HG03064 (cell line): ENCODE measurements around the gene BSN.
"Not testable (repeated sequence)": the region's sequence is repeated elsewhere in the genome, so short reads cannot be mapped to it uniquely, and the experiment has no call there.

ENCODE experiments used
- ATAC-seq: cut with Tn5 transposase; IDR thresholded peaks from one replicate; pipeline ENCODE4 v1.9.1; 2021; ENCODE audit warnings: low read depth; ENCODE audit not compliant: unreplicated experiment

BSN gene

DNA sequence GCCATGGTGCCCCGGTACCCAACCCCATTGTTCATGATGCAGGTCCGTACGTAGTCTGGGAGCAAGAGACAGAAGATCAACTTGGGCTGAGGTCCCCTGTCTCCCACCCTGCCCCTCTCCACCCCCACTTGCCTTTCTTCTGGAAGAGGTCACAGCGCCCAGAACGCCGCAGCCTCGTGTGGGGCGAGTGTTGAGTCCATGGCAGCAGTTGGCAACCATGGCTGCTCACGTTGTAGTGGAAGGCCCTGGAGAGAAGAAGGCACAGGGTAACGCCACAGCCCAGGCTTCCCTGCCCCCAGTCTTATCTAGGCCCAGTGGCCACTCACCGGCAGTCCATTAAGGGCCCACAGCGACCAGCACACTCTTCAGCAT is 133.1 kb downstream of the BSN start:
- not testable (repeated sequence) for ATAC-seq

DNA sequence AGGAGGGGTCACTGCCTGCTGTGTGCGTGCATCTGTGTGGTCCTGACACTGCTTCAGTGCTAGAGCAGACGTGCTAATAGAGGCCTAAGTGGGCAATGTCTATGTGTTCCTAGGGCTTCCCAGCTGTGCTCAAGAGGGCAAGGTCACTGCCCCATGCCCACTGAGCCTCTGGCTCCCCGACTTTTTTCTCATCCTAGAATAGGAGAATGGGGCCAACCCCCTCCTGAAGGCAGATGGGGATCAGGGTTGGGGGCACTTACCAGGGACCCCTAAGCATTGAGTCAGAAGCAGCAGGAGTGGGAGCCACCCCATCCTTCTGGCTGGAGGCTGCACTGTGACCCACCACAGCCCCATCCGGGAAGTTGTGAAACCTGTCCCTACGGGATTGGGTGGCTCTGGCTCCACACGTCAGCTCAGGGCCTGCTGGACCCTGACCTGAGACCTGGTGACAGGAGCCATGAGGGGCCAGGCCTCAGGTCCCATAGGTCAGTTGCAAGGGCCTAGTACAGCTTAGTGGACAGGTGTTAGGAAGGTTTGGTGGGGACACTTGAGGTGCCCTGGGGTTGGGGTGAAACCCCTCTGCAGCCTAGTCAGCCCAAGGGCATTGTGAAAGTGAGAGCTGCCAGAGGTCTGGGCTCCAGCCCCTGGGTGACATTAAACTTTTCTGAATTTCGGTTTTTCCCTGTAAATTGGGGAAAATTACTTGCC is 134.2 kb downstream of the BSN start:
- not testable (repeated sequence) for ATAC-seq

DNA sequence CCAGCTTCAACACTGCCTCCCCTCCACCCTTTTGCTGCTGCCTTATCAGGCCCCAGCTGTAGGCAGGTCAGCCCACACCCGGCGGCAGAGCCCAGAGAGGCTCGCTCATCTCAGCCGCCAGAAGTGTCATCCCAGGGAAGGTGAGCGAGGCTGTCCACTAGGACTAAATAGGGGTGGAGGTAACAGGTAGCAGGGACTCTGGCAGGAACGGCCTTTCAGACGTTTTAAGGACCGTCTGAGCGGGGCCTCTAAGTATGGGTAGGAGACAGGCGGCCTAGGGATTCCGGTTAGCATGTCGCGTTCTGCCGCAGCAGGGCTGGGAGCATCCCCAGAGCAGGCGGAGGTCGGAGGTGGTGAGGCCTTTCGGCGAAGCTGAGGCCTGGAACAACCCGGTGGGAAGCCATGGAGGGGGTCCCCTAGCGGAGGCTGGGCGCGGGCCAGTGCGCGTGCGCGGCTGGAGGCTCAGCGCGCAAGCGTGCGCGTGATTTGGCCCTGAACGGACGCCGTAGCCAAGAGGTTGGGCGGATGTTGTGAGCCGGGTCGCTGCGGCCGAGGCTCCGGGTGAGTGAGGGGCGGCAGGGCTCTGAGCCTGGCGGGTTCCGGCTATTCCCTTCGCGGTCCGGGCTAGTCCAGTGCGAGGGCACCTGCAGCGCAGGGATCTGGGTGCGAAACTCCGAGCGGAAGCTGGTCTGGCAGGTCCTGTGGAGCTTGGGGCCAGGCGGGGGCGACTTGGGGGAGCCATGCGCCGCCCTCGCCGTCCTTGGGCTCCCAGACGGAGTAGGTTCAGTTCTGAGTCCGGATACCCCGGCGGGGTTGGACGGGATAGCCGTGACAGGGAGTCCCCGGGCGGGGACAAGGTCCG is 135.0 kb downstream of the BSN start, which contains the start of the genes MST1 and RNF123:
Gene MST1 (minus strand): TSS at position 429 of the 862 bp plus-strand sequence. CDS start 783 bp downstream, outside the sequence.
Gene RNF123 (plus strand): TSS at position 512 of the 862 bp plus-strand sequence. CDS start 1,609 bp downstream, outside the sequence.
- peak; percentile 43 for ATAC-seq

DNA sequence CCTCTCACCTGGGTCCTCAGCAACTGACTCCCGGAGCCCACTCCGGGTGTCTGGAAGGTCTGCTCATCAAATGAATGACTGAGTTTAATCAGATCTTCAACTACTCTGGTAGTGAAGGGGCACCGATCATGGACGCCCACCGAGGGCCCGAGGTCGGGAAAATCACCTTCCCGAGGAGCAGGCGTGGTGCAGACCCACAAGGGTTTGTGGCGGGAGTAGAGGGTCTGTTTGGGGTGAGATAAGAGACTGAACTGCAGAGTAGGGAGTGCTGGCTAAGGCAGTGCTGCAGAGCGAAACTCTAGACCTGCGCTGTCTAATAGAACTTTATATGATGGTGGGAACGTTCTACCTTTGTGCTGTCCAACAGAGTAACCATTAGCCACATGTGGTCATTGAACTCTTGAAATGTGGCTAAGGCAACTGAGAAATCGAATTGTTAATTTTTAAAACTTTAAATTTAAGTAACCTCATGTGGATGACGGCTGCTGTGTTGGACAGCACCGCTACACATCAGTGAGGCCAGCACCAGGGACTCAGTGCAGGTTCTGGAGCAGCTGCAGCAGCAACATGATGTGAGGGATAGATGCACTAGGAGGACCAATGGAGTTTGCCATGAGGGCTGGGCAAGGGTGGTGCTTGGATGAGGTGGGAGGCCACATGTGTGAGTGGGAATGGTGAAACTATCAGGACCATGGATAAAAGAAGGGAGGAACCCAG is 135.8 kb downstream of the BSN start:
- ATAC-seq, result peak; percentile 2

DNA sequence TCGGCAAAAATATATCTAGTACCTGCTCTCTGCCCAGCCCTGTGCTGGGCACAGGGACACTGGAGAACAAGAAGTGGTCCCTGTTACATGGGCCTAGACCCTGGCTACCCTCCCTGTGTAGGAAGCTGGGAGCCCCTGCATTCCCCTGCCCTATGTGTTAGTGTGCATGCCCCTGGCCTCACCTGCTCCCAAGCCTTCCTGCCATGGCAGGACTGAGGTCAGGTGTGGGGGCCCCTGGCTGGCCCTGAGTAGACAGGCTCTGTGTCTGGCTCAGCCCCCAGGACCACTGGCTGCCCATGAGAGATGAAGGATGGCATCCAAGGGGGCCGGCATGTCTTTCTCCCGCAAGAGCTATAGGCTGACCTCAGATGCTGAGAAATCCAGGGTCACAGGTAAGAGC is 136.6 kb downstream of the BSN start:
- not testable (repeated sequence) for ATAC-seq

DNA sequence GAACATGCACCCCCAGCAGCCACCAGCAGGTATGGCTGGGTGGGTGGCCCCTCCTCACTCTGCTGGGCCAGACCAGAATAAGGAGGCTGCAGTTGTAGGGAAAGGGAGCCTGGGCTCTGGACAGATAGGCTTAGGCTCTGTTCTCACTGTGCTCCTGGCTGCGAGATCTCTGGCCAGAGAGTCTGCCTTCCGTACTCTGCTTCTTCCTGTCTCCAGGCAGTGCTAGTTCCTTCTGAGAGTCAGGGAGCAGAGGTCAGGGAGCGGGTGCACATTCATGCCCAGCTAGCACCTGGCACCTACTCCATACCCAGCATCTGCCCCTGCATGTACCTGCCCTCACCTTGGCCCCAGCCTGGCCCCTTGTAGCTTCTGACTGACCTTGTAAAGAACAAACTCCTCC is 137.2 kb downstream of the BSN start:
- ATAC-seq, result not testable (repeated sequence)

DNA sequence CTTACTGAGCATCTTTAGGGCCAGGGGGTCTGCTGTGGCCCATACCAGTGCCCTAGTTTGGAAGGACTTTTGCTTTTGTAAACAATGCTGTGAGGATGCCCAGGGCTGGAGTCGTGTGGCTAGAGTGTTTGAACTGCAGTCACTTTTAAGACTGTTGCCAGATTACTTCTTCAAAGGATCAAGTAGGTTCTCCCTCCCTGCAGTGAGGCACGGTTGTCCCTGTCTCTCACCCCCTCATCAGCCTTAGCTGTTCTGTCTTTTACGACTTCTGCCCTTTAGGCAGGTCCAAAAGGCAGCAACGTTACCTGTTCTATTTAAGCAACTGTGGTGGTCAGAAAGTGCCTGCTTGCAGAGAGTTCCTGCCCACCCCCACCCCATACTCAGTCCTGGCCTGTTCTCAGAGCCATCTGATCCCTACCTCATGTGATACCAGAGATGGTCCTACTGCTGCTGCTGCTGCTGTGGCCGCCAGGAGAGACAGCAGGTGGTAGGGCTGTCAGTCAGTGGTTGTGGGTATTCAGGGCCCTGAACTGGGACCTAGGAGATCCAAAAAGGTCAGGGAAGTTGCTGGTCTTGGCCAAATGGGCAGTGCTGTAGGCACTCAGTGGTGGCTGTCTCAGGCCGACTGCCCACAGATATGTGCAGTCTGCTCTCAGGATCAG is 140.3 kb downstream of the BSN start:
- not testable (repeated sequence) for ATAC-seq

DNA sequence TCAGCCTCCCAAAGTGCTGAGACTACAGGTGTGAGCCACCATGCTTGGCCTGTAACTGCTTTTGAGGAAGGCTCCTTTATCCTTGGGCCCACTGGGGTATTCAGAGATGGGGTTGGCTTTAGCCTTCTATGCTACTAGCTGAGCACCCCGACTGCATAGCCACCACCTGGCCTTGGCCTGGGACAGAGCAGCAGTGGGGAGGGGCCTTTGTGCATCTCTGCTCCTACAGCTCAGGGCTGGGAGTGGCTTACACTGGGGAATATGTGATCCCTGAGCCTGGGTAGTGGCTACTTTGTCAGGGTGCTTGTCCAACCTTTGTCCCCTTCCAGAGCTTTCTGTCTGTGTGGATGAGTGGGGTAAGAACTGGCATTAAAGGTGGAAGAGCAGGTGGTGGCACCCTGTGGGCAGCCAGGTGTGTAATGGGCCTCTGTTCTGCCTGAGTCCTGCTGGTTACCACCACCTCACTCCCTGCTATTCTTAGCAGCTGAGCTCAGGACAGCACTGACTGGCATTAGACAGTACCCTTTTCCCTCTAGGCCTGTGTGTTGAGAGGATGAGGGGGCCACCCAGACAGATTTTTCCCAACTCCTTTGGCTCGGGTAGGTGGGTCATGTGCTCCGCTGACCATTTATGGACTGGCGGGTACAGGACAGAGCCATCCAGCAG is 141.2 kb downstream of the BSN start:
- ATAC-seq, result not testable (repeated sequence)

DNA sequence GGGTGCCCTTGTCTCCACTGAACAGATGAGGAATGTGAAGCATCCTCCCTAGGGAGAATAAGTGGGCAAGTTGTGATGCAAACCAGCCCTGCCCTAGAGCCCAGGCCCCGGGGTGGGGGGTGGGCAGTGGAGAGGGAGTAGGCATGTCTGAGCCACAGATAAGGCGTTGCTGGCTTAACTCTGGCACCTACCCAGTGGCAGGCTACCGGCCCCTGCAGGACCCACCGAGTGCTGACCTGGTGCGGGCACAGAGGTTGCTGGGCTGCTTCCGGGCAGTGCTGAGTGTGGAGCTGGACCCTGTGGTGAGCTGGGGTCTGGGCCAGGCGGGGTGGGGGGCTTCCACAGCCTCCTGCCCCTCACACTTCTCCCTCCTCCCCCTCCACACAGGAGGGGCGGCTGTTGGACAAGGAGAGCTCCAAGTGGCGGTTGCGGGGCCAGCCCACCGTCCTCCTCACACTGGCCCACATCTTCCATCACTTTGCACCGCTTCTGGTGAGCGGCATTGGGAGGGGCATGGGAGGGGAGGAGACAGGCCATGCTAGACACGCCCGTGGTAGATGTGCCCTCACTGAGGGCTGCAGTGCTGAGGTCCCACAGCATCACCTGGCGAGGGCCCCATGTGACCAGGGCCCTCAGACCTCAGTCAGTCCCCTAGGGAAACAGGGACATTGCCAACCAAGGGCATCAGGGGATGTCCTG is 145.2 kb downstream of the BSN start:
- no peak for ATAC-seq

DNA sequence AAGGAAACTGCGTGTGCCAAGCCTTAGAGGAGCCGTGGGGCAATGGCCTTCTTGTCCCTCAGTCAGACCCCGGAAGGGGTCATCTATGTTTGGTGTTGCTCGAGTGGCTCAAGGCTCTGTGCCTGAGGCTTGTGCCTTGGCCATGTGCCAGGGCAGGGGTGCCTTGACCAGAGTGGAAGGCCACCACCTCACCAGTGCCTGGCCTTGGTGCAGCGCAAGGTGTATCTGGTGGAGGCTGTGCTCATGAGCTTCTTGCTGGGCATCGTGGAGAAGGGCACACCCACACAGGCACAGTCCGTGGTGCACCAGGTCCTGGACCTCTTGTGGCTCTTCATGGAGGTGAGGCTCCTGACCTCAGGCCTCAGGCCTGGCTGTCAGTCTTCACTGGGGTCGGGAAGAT is 145.7 kb downstream of the BSN start:
- no peak for ATAC-seq

DNA sequence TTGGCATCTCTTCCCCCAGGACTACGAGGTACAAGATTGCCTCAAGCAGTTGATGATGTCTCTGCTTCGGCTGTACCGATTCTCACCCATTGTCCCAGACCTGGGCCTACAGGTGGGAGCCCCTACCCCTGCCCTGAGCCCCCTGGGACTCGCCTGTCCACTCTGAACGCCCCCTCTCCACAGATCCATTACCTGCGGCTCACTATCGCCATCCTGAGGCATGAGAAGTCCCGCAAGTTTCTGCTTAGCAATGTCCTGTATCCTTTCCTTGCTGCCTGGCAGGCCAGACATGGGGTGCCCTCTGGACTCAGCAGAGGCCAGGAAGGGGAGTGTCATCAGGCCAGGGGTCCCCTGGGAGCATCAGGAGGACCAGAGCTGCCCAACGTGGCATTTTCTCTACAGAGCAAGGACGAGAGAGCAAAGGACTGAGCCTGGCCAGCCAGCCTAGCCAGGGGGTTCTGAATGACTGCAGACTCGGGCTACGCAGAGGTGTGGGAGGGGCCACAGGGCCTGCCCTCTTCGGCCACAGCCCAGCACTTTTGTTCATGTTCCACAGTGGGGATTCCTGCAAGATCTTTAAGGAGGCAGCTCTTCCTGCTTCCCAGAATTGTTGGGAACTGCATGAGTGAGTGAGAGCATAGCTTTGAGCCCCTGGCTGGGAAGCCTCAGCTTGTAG is 146.3 kb downstream of the BSN start:
- ATAC-seq, result no peak

DNA sequence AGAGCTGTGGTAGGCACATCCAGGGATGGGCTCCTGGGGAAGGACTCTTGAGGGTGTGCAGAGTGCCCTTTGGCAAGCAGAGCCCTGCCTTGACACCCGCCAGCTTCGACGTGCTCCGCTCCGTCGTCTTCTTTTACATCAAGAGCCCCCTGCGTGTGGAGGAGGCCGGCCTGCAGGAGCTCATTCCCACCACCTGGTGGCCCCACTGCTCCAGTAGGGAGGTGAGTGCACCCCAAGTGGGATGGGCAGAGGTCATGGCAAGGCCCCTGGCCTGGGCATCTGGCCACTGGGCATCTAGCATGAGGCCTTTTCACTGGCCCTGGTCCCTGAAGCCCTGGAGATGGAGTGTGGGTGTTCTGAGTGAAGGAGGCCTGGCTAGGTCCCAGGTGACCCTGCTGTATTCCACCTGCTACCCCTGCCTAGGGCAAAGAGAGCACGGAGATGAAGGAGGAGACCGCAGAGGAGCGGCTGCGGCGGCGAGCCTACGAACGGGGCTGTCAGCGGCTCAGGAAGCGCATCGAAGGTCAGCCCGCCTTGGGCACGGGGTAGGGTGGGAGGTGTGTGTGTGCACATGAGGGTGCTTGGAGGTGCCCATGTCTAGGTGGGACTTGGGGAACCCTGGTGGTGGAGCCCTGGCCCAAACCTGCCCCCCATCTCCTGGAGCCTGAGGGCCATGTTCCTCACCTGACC is 147.3 kb downstream of the BSN start:
- no peak for ATAC-seq

DNA sequence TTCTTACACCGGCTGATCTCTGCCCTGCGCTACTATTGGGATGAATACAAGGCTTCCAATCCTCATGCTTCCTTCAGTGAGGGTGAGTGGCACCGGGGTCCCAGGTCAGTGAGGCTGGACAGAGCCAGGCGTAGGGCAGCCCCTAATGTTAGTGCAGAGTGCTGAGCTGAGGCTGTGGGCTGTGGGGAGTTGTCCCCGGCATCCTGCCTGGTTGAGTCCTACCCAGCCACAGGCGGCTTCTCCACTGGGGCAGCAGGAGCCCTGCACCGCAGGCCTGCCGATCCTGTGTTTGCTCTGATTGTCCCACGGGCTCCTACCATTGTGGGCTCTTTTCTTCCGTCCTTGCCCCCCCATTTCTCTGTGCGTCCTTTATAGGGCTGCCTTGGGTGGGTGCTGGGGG is 148.4 kb downstream of the BSN start:
- ATAC-seq, result no peak

DNA sequence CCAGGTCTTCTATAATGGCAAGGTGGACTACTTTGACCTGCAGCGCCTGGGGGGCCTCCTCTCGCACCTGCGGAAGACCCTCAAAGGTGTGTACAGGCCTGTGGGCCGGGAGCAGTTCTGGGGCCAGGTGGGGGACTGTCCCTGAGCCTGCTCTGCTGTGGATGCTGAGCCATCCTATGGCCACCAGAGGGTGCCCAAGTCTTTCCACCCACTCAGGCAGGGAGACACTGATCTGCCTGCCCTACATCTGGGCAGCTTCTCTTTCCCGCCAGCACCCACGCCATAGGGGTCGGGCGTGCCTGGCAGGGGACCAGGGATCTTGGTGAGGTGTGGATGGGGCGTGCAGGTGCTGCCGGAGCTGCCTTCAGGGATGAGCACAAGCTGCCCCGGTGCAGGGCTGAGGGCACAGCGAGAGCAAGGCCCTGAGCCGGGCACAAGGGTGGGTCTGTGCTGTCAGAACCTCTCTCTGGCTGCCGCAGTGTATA is 149.2 kb downstream of the BSN start:
- ATAC-seq, result no peak

DNA sequence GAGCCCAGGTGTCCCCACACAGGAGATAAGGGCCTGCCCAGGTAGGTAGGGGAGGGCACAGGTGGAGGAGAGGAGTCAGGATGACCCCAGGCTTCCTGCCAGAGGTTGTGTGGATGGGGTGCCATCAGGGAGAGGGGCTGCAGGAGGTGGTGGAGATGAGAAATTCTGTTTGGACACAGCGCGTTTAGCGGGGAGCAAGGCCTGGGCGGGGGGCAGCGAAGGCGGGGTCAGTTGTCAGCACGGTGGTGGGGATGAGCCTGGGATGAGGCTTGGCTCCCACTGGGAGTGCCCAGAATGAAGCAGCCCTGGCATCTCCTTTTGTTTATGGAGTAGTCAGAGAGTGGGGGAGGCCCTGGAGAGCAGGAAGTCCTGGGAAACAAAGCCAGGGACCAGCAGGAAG is 149.7 kb downstream of the BSN start:
- no peak for ATAC-seq

DNA sequence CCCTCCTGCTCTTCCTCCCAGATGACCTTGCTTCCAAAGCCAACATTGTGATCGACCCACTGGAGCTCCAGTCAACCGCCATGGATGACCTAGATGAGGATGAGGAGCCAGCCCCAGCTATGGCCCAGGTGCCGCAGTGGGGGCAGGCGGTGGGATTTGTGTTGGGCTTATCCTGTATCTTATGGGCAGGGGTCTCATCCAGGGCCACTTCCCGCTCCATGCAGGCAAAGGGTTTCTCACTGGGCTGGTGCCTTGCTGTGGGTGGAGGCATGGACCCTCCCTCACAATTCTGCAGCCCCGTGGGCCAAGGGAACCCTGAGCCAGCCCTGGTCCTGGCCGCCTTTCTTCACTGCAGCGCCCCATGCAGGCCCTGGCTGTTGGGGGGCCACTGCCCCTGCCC is 150.4 kb downstream of the BSN start:
- ATAC-seq, result no peak

DNA sequence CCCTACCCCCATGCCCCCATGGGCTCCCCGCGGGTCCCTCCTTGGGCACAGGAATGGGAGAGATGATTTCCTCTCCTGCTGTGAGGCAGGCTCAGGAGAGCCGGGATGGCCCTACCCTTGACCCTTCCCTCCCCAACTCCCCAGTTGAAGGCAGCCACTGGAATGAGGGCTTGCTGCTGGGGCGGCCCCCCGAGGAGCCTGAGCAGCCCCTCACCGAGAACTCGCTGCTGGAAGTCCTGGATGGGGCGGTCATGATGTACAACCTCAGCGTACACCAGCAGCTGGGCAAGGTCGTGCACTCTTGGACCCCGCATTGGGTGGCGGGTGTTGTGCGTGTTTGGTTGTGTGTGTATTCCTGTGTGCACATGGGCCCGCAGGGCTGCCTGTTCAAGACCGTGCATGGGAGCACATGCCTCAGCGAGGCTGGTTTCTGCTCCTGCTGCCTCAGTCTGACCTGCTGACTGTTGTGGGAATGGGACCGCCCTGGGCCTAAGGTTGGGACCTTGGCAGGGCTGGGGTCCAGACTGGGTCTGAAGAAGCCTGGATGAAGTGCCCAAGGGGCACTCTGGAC is 151.2 kb downstream of the BSN start:
- no peak for ATAC-seq
